HCT116 (cell line): ENCODE measurements around the gene MAP3K5.

ENCODE experiments used
- ATF3 ChIP-seq: IDR thresholded peaks from 2 replicates; pipeline ENCODE4 v1.6.1; 2012
- EGR1 ChIP-seq: IDR thresholded peaks from 2 replicates; pipeline ENCODE4 v1.6.1; 2012; ENCODE audit warnings: low read depth
- EZH2 ChIP-seq: fragments of 200-600 bp; sonication (generic); IDR thresholded peaks from 2 replicates; pipeline ENCODE4 v1.6.1; 2017; ENCODE audit warnings: antibody characterized with exemption, mixed run types
- POLR2A ChIP-seq: IDR thresholded peaks from 2 replicates; pipeline ENCODE4 v1.7.0; 2011; ENCODE audit warnings: borderline replicate concordance; ENCODE audit not compliant: insufficient read depth, insufficient read length; ENCODE audit errors: extremely low read depth
- POLR2AphosphoS5 ChIP-seq: IDR thresholded peaks from 2 replicates; pipeline ENCODE4 v1.6.1; 2011; ENCODE audit warnings: mild to moderate bottlenecking, low read depth, low read length, moderate library complexity
- SP1 ChIP-seq: IDR thresholded peaks from 2 replicates; pipeline ENCODE4 v1.6.1; 2012; ENCODE audit warnings: low read depth
- ZNF274 ChIP-seq: fragments of 200-500 bp; sonication (Bioruptor generic); IDR thresholded peaks from 2 replicates; pipeline ENCODE4 v1.6.1; 2014; ENCODE audit warnings: mild to moderate bottlenecking, low read depth, low read length, inconsistent platforms
- TF ChIP-seq, protein P1 (sequence below): IDR thresholded peaks from 2 replicates; pipeline ENCODE4 v1.6.1; 2012
- TF ChIP-seq, protein P2 (sequence below), 3 experiments: fragments of 200-600 bp in 1 of 3; sonication (generic) in 1 of 3; IDR thresholded peaks in 2 of 3; conservative IDR thresholded peaks in 1 of 3; 2 replicates each; pipeline ENCODE4 v1.5.1; 2012 to 2017; ENCODE audit warnings: low read depth in 2 of 3, low read length in 2 of 3, antibody characterized with exemption in 1 of 3, borderline replicate concordance in 1 of 3, control low read depth in 1 of 3, mild to moderate bottlenecking in 1 of 3, mixed read lengths in 1 of 3, mixed run types in 1 of 3, moderate library complexity in 1 of 3; ENCODE audit not compliant: insufficient read depth in 1 of 3

- TF ChIP-seq, protein P1, sequence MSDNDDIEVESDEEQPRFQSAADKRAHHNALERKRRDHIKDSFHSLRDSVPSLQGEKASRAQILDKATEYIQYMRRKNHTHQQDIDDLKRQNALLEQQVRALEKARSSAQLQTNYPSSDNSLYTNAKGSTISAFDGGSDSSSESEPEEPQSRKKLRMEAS, result no peak
- TF ChIP-seq, protein P2, sequence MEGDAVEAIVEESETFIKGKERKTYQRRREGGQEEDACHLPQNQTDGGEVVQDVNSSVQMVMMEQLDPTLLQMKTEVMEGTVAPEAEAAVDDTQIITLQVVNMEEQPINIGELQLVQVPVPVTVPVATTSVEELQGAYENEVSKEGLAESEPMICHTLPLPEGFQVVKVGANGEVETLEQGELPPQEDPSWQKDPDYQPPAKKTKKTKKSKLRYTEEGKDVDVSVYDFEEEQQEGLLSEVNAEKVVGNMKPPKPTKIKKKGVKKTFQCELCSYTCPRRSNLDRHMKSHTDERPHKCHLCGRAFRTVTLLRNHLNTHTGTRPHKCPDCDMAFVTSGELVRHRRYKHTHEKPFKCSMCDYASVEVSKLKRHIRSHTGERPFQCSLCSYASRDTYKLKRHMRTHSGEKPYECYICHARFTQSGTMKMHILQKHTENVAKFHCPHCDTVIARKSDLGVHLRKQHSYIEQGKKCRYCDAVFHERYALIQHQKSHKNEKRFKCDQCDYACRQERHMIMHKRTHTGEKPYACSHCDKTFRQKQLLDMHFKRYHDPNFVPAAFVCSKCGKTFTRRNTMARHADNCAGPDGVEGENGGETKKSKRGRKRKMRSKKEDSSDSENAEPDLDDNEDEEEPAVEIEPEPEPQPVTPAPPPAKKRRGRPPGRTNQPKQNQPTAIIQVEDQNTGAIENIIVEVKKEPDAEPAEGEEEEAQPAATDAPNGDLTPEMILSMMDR (IDR thresholded peaks at IDR 0.05 in 2 of 3, conservative IDR thresholded peaks at IDR 0.05 in 1 of 3; ENCODE audit: borderline replicate concordance in 1 of 3, insufficient read depth in 1 of 3, low read depth in 2 of 3, low read length in 2 of 3), result no peak
- TF ChIP-seq POLR2AphosphoS5 (no peak), EGR1 (no peak), ATF3 (no peak), POLR2A (no peak), SP1 (no peak), EZH2 (no peak), ZNF274 (no peak)
Observed at GRCh38 chr6:136520517-136520916, 271.8 kb downstream of the MAP3K5 start.
